GM18873 (cell line): ENCODE data around the gene HES4.
"Not testable (repeated sequence)": the region's sequence is repeated elsewhere in the genome, so short reads cannot be mapped to it uniquely, and the experiment has no call there.

ENCODE experiments used
- ATAC-seq: cut with Tn5 transposase; IDR thresholded peaks from one replicate; pipeline ENCODE4 v1.9.1; 2021; ENCODE audit warnings: mild to moderate bottlenecking, moderate library complexity, moderate number of reproducible peaks; ENCODE audit not compliant: unreplicated experiment, low FRiP score

HES4 gene

GRCh38 chr1:1019122-1019999 lies 19.5 kb upstream of the HES4 start:
- ATAC-seq: peak; percentile 52

- not testable (repeated sequence) for ATAC-seq
Measured at GRCh38 chr1:1018321-1018685, 18.4 kb upstream of the HES4 start.

- ATAC-seq: not testable (repeated sequence)
Measured at GRCh38 chr1:1017397-1018320, 17.8 kb upstream of the HES4 start.

- no peak for ATAC-seq
Measured at GRCh38 chr1:1014799-1015681, 15.1 kb upstream of the HES4 start.

- no peak for ATAC-seq
Measured at GRCh38 chr1:1013922-1014648, 14.2 kb upstream of the HES4 start.

GRCh38 chr1:1013105-1013921 lies 13.4 kb upstream of the HES4 start, which contains the start of gene ISG15:
Gene ISG15, plus strand, starts transcription at chr1:1013497. Its CDS starts 77 bp downstream, at chr1:1013574.
- ATAC-seq: peak; percentile 76

- ATAC-seq: not testable (repeated sequence)
Measured at GRCh38 chr1:1012736-1013104, 12.8 kb upstream of the HES4 start.

GRCh38 chr1:1011396-1011949 lies 11.6 kb upstream of the HES4 start:
- ATAC-seq: no peak

- not testable (repeated sequence) for ATAC-seq
Measured at GRCh38 chr1:1010131-1010530, 10.2 kb upstream of the HES4 start.

- no peak for ATAC-seq
Measured at GRCh38 chr1:1006305-1007159, 6.6 kb upstream of the HES4 start.

GRCh38 chr1:1005774-1006304 lies 5.9 kb upstream of the HES4 start:
- no peak for ATAC-seq

GRCh38 chr1:1004780-1005697 lies 5.1 kb upstream of the HES4 start:
- ATAC-seq: no peak

GRCh38 chr1:1004420-1004779 lies 4.5 kb upstream of the HES4 start:
- ATAC-seq: no peak

GRCh38 chr1:1003618-1004419 lies 3.9 kb upstream of the HES4 start:
- ATAC-seq: no peak

- no peak for ATAC-seq
Measured at GRCh38 chr1:1001057-1001783, 1.3 kb upstream of the HES4 start.
